GM23338 (cell line): ENCODE measurements around the gene ZNF614.

ENCODE experiments used
- CREB1 ChIP-seq: fragments of 250-450 bp; sonication (Bioruptor Pico); IDR thresholded peaks from 2 replicates; pipeline ENCODE4 v1.5.0; 2020; ENCODE audit warnings: low read depth, mild to moderate bottlenecking, moderate library complexity
- EZH2 ChIP-seq: fragments of 200-600 bp; sonication (generic); IDR thresholded peaks from one replicate; pipeline ENCODE4 v1.8.0; 2017; ENCODE audit warnings: antibody characterized with exemption, mild to moderate bottlenecking, low read depth; ENCODE audit not compliant: unreplicated experiment
- POLR2AphosphoS5 ChIP-seq: IDR thresholded peaks from 2 replicates; pipeline ENCODE4 v1.6.1; 2016; ENCODE audit warnings: antibody characterized with exemption, low read depth
- REST ChIP-seq: IDR thresholded peaks from one replicate; pipeline ENCODE4 v1.6.1; 2018; ENCODE audit warnings: antibody characterized with exemption; ENCODE audit not compliant: unreplicated experiment
- ZNF114 ChIP-seq: fragments of 250-450 bp; sonication (Bioruptor Pico); IDR thresholded peaks from 2 replicates; pipeline ENCODE4 v1.5.0; 2020; ENCODE audit warnings: mild to moderate bottlenecking, moderate library complexity
- TF ChIP-seq, protein P1 (sequence below), 2 experiments: fragments of 200-600 bp in 1 of 2; sonication (generic) in 1 of 2; conservative IDR thresholded peaks; 2 replicates each; pipeline versions ENCODE4 v1.5.1 to v1.6.1; 2016 to 2017; ENCODE audit warnings: antibody characterized with exemption in 2 of 2, low read depth in 2 of 2, mild to moderate bottlenecking in 2 of 2, moderate library complexity in 1 of 2
- TF ChIP-seq, protein P2 (sequence below): IDR thresholded peaks from 2 replicates; pipeline ENCODE4 v1.6.1; 2016; ENCODE audit warnings: antibody characterized with exemption

DNA sequence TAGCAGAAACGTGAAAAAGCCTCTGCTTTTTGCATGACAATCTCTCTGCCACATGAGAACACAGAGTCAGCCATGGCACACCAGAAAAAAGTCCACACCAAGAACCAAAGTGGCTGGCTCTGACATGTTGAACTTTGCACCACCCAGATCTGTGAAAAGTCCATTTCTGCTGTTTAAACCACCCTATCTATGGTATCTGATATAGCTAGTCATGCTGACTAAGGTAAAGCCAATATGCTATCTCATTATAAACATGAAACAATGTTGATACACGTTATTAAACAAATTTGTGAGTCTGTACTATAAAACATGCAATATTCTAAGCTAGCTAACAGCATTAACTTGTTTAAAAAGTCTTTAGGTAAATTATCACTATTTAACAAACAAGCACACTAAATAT lies 41.5 kb upstream of the ZNF614 start:
- TF ChIP-seq, protein P1, sequence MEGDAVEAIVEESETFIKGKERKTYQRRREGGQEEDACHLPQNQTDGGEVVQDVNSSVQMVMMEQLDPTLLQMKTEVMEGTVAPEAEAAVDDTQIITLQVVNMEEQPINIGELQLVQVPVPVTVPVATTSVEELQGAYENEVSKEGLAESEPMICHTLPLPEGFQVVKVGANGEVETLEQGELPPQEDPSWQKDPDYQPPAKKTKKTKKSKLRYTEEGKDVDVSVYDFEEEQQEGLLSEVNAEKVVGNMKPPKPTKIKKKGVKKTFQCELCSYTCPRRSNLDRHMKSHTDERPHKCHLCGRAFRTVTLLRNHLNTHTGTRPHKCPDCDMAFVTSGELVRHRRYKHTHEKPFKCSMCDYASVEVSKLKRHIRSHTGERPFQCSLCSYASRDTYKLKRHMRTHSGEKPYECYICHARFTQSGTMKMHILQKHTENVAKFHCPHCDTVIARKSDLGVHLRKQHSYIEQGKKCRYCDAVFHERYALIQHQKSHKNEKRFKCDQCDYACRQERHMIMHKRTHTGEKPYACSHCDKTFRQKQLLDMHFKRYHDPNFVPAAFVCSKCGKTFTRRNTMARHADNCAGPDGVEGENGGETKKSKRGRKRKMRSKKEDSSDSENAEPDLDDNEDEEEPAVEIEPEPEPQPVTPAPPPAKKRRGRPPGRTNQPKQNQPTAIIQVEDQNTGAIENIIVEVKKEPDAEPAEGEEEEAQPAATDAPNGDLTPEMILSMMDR (conservative IDR thresholded peaks at IDR 0.05; ENCODE audit: low read depth in 2 of 2) = no peak
- TF ChIP-seq CREB1 (CRISPR knock-in tag) (no peak), POLR2AphosphoS5 (no peak), ZNF114 (CRISPR knock-in tag) (no peak), EZH2 (no peak), REST (no peak)
- TF ChIP-seq, protein P2, sequence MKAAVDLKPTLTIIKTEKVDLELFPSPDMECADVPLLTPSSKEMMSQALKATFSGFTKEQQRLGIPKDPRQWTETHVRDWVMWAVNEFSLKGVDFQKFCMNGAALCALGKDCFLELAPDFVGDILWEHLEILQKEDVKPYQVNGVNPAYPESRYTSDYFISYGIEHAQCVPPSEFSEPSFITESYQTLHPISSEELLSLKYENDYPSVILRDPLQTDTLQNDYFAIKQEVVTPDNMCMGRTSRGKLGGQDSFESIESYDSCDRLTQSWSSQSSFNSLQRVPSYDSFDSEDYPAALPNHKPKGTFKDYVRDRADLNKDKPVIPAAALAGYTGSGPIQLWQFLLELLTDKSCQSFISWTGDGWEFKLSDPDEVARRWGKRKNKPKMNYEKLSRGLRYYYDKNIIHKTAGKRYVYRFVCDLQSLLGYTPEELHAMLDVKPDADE = no peak
